GM12878 (cell line): ENCODE results near the gene P2RX7. TPM values are rescaled to one million over a fixed set of nuclear protein-coding genes. Genes with fewer than 3 reads are reported as not detected.

ENCODE experiments used
- ATAC-seq: fragments of 200-7000 bp; cut with Tn5 transposase; 3 replicates; pipeline ENCODE4 v1.9.1; 2020; ENCODE audit warnings: mild to moderate bottlenecking, moderate library complexity
- BruUV-seq: library from RNA; stranded (reverse); fragments of 400-500 nt; replicated peaks from 2 replicates; lab custom pipeline; 2021; lab: Mats Ljungman, UMichigan
- CTCF ChIA-PET: fragments of 300-600 bp; sonication (Branson Sonifier 250); formaldehyde crosslinking; extraction: SDS; loops from one replicate; lab custom pipeline; 2021; ENCODE audit warnings: inconsistent platforms; lab: Yijun Ruan, JAX
- POLR2A ChIA-PET: fragments of 350-600 bp; formaldehyde crosslinking; extraction: SDS; loops from one replicate; lab custom pipeline; 2021; ENCODE audit warnings: inconsistent platforms; lab: Charles Lee
- RAD21 ChIA-PET: fragments of 300-600 bp; sonication (Branson Sonifier 250); formaldehyde crosslinking; loops from one replicate; lab custom pipeline; 2023; ENCODE audit warnings: antibody characterized with exemption; ENCODE audit not compliant: unreplicated experiment; lab: Charles Lee
- SMC1A ChIA-PET: fragments of 300-600 bp; sonication (Branson Sonifier 250); formaldehyde crosslinking; loops from one replicate; lab custom pipeline; 2023; ENCODE audit not compliant: unreplicated experiment, uncharacterized antibody; lab: Charles Lee
- DNase-seq: peaks from one replicate; pipeline ENCODE4 v3.0.0-alpha.2; 2011; ENCODE audit warnings: low read depth, low spot score
- FAIRE-seq: peaks from 3 replicates; lab custom pipeline; 2011; peaks lifted over from hg19 to GRCh38; lab: Jason Lieb, UNC
- H2AFZ ChIP-seq: 2 replicates; pipeline ENCODE4 v1.6.0; 2011; ENCODE audit warnings: low read depth, low read length, control low read depth; ENCODE audit not compliant: control insufficient read depth
- H3K27ac ChIP-seq: 2 replicates; pipeline ENCODE4 v1.5.1; 2011; ENCODE audit warnings: control low read depth; ENCODE audit not compliant: control insufficient read depth, insufficient read depth
- H3K27me3 ChIP-seq, 2 experiments: replicated peaks in 1 of 2; 2 replicates each; pipeline versions ENCODE4 v1.6.0 to v1.6.1; 2011; ENCODE audit warnings: low read length in 1 of 2; ENCODE audit not compliant: control insufficient read depth in 2 of 2, insufficient read depth in 2 of 2
- H3K36me3 ChIP-seq, 2 experiments: 2 replicates each; pipeline ENCODE4 v1.5.1; 2011; ENCODE audit warnings: low read length in 1 of 2; ENCODE audit not compliant: control insufficient read depth in 2 of 2, insufficient read depth in 2 of 2
- H3K4me1 ChIP-seq: 2 replicates; pipeline ENCODE4 v1.6.1; 2011; ENCODE audit warnings: mild to moderate bottlenecking, low read length, moderate library complexity, mixed read lengths; ENCODE audit not compliant: control insufficient read depth, insufficient read depth
- H3K4me2 ChIP-seq: 2 replicates; pipeline ENCODE4 v1.6.0; 2011; ENCODE audit warnings: control low read depth; ENCODE audit not compliant: control insufficient read depth, insufficient read depth
- H3K4me3 ChIP-seq: fragments of 200-600 bp; sonication (generic); 2 replicates; pipeline ENCODE4 v1.5.1; 2016
- H3K79me2 ChIP-seq: 2 replicates; pipeline ENCODE4 v1.6.0; 2011; ENCODE audit warnings: low read length; ENCODE audit not compliant: control insufficient read depth, insufficient read depth
- H3K9ac ChIP-seq: 2 replicates; pipeline ENCODE4 v1.8.0; 2011; ENCODE audit warnings: low read length, control low read depth, mixed read lengths; ENCODE audit not compliant: control insufficient read depth, insufficient read depth
- H3K9me3 ChIP-seq: replicated peaks from 3 replicates; pipeline ENCODE4 v1.5.1; 2011; ENCODE audit warnings: mild to moderate bottlenecking, low read length; ENCODE audit not compliant: control insufficient read depth, insufficient read depth
- H4K20me1 ChIP-seq: 2 replicates; pipeline ENCODE4 v1.6.0; 2011; ENCODE audit not compliant: control insufficient read depth, insufficient read depth
- EGR1 ChIP-seq, 2 experiments: IDR thresholded peaks; 1 replicate in 1 of 2; 2 replicates in 1 of 2; pipeline ENCODE4 v1.6.1; 2011 to 2012; ENCODE audit warnings: low read depth in 2 of 2, low read length in 2 of 2, borderline replicate concordance in 1 of 2, mild to moderate bottlenecking in 1 of 2, moderate library complexity in 1 of 2
- IRF5 ChIP-seq: fragments of 450-650 bp; IDR thresholded peaks from 2 replicates; pipeline ENCODE4 v1.6.1; 2017; ENCODE audit warnings: borderline replicate concordance
- SIX5 ChIP-seq: IDR thresholded peaks from 2 replicates; pipeline ENCODE4 v1.6.1; 2011; ENCODE audit warnings: mild to moderate bottlenecking, low read depth, low read length, moderate library complexity; ENCODE audit not compliant: severe bottlenecking
- TAF1 ChIP-seq: IDR thresholded peaks from 2 replicates; pipeline ENCODE4 v1.6.1; 2011; ENCODE audit warnings: mild to moderate bottlenecking, low read depth, low read length, borderline replicate concordance
- TCF12 ChIP-seq: IDR thresholded peaks from 2 replicates; pipeline ENCODE4 v1.6.1; 2011; ENCODE audit warnings: low read depth, mild to moderate bottlenecking, low read length
- TCF7 ChIP-seq: IDR thresholded peaks from 2 replicates; pipeline ENCODE4 v1.6.1; 2014; ENCODE audit warnings: antibody characterized with exemption, borderline replicate concordance
- ZNF24 ChIP-seq: fragments of 450-650 bp; IDR thresholded peaks from 2 replicates; pipeline ENCODE4 v1.6.1; 2017; ENCODE audit warnings: antibody characterized with exemption, mild to moderate bottlenecking
- ZNF274 ChIP-seq: IDR thresholded peaks from one replicate; pipeline ENCODE4 v1.8.0; 2011; ENCODE audit not compliant: insufficient read length, insufficient read depth
- ZSCAN29 ChIP-seq: fragments of 450-650 bp; IDR thresholded peaks from 2 replicates; pipeline ENCODE4 v1.6.1; 2017; ENCODE audit warnings: mild to moderate bottlenecking, moderate library complexity
- WGBS: methylation state at CpG from one replicate; pipeline ENCODE4 v1.1.6; 2016; ENCODE audit warnings: low lambda C conversion rate; ENCODE audit not compliant: insufficient replicate concordance, insufficient coverage; ENCODE audit errors: missing lambda C conversion rate; 5-methylcytosine and 5-hydroxymethylcytosine counted together
- in situ Hi-C: fragments of 300-500 bp; cut with MboI; formaldehyde crosslinking; loops from 9 replicates; pipeline ENCODE4 v1.14.3; 2018; ENCODE audit warnings: mixed read lengths
- intact Hi-C: fragments of 100-400 bp; cut with micrococcal nuclease; formaldehyde crosslinking; loops from one replicate; pipeline ENCODE4 v1.14.2; 2022; ENCODE audit not compliant: unreplicated experiment
- polyA plus RNA-seq, 11 experiments: library from polyadenylated mRNA; depleted of rRNA in 4 of 11; unstranded in 6 of 11; stranded (reverse) in 5 of 11; fragments of >200 nt; fragmentation: Nextera tagmentation in 4 of 11; fragmentation: Illumina TruSeq in 1 of 11; extraction: Ambion mirVana in 4 of 11; extraction: Trizol in 1 of 11; gene quantifications; 1 replicate in 1 of 11; 2 replicates in 10 of 11; pipeline versions ENCODE4 v1.2.1 to v1.2.3, GENCODE V29; 2011 to 2016; ENCODE audit warnings: inconsistent platforms in 2 of 11, missing spikeins in 2 of 11, low read depth in 1 of 11
- total RNA-seq, 4 experiments: library from RNA; depleted of rRNA in 3 of 4; stranded (reverse); fragments of >200 nt in 3 of 4; fragmentation: Illumina TruSeq in 1 of 4; extraction: Trizol in 1 of 4; gene quantifications; 2 replicates each; pipeline versions ENCODE4 v1.2.1 to v1.2.3, GENCODE V29; 2013 to 2021

P2RX7 gene
- total and polyA plus RNA-seq, 10 of the 15 experiments (the other 5 are each of a cell fraction or from before 2014, with no cell fraction given): 0.74 to 2.6 (median 1.5) TPM

- Histone ChIP-seq H3K4me2 (no peak overlapping the region), H3K4me1 (0 out of 2 replicates have a peak, but pooled peaks cover 2% of the 10 kb centered on the region), H3K27me3 (no peaks in the 10 kb centered on the region), H3K36me3 (no peaks in the 10 kb centered on the region), H3K9me3 (no peaks in the 10 kb centered on the region), H3K27ac (no peak overlapping the region), H2AFZ (no peak overlapping the region), H4K20me1 (no peaks in the 10 kb centered on the region), H3K9ac (no peak overlapping the region), H3K4me3 (no peak overlapping the region), H3K79me2 (no peaks in the 10 kb centered on the region)
- WGBS: 47% methylated on average over 6 of the region's 6 CpGs
- DNase-seq (no peak), FAIRE-seq (no peak), ATAC-seq (no peak)
- TF ChIP-seq TCF7 (no peak), SIX5 (no peak), ZSCAN29 (no peak), TAF1 (no peak), IRF5 (no peak), ZNF24 (peak; percentile 57; the same call in 1 of the 2 replicates), TCF12 (peak; percentile 24; the same call in 1 of the 2 replicates), EGR1 (IDR thresholded peaks at IDR 0.05; ENCODE audit: borderline replicate concordance in 1 of 2, low read depth in 2 of 2, low read length in 2 of 2) (no peak), ZNF274 (no peak)
- POLR2A ChIA-PET: interaction anchor here (0.6 to 1.2 kb wide), 3 partner anchors 10 to 100 kb away, joined by 3 to 4 read pairs (median 3); no protein-coding TSS in a partner anchor
- SMC1A ChIA-PET: interaction anchor here (0.9 to 1.6 kb wide), 6 partner anchors 12 to 466 kb away, joined by 3 to 6 read pairs (median 3); no protein-coding TSS in a partner anchor
- RAD21 ChIA-PET: interaction anchor here (1.0 to 3.4 kb wide), 6 partner anchors 18 to 96 kb away, joined by 3 to 14 read pairs (median 3); no protein-coding TSS in a partner anchor
- BruUV-seq: no TSS peak
- intact Hi-C loops: loop anchor here (5.0 kb wide), 4 partner anchors 98 to 487 kb away; partner anchors contain the start of gene P2RX4
- in situ Hi-C loops: no loop called here
- CTCF ChIA-PET: interaction anchor here (0.5 to 5.6 kb wide), 2 partner anchors 53 to 568 kb away, joined by 4 to 61 read pairs; no protein-coding TSS in a partner anchor
These were observed 18.5 kb upstream of the P2RX7 start for GRCh38 chr12:121114019-121114639.
